Right ventricle myocardium inferior (tissue), 1 donor: ENCODE measurements around the gene SLC43A3. TPM values are rescaled to one million over a fixed set of nuclear protein-coding genes. Genes with fewer than 3 reads are reported as not detected.
"Not testable (repeated sequence)": the region's sequence is repeated elsewhere in the genome, so short reads cannot be mapped to it uniquely, and the experiment has no call there.

Source experiments
- ATAC-seq: fragments of 200-7000 bp; cut with Tn5 transposase; one replicate; pipeline ENCODE4 v1.9.1; 2020; ENCODE audit warnings: mild to moderate bottlenecking, moderate library complexity
- DNase-seq: peaks from one replicate; pipeline ENCODE4 v3.0.0; 2021; ENCODE audit errors: missing footprints
- intact Hi-C: fragments of 100-400 bp; cut with DNase I; formaldehyde crosslinking; loops from one replicate; pipeline ENCODE4 v1.11.0; 2022
- total RNA-seq: library from RNA; stranded (reverse); fragmentation: NEBNext Ultra II Directional; extraction: Animal tissue kit (Norgen Biotek cat#: 25700); gene quantifications from one replicate; pipeline ENCODE4 v1.2.1, GENCODE V29; 2021
- donor health status: DM: no; HTN: yes; CAD: no; lungs with severe emphysema.

The SLC43A3 gene
- total RNA-seq, 1 donor from 2014 or later: 22.4 TPM

DNA sequence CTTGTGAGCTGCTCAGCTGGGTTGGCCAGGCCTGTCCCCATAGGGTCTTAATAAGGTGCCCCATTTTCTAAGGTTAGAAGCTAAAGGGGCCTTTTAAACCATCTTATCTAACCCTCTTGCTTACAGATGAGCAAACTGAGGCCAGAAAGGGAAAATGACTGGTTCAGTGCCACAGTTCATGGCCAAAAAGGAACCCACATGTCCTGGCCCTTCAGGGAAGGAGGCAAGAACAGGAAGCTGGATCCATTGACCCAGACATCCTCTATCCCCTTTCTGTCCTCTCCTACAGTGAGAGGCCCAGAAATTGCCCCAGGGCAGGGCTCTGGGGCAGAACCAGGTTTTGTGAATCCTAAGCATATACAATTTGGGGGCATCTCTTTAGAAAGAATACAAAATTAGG is 56.0 kb downstream of the SLC43A3 start:
- ATAC-seq: no peak
- no peak for DNase-seq

DNA sequence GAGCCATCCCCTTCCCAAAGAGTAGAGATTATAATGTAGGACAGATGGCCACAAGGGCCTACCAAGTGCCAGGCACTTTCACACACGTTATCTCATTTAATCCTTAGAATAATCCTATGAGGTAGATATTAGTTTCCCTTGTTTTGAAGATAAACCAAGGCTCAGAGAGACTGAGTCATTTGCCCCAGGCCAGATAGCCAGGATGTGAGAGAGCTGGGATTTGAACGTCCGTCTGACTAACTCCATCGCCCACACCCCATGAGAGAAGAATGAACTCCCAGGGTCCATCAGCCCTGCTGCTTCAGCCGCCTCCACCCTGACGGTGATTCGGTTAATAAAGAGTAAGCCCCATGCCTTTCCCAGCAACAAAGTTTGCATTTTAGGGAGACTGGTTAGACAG is 56.7 kb downstream of the SLC43A3 start:
- intact Hi-C loops: no loop called here
- DNase-seq (no peak), ATAC-seq (no peak)

More for the DNA sequence above, 56.0 kb downstream of the SLC43A3 start:
- intact Hi-C loops: no loop called here

DNA sequence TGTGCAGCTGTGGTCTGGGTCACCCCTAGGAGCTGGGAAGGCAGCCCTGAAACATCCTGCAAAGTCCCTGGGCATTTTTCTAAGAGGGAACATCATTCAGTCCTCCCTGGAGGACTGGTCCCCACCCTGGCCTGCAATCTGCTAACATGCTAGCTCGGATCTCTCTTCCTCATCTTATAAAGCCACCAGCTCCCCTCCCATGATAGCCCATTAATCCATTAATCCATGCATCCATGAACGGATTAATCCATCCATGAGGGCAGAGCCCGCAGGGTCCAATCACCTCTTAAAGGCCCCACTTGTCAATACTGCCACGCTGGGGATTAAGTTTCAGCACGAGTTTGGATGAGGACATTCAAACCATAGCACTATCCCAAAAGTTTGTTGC is 58.1 kb downstream of the SLC43A3 start:
- ATAC-seq: no peak
- DNase-seq: no peak
- intact Hi-C loops: no loop called here

DNA sequence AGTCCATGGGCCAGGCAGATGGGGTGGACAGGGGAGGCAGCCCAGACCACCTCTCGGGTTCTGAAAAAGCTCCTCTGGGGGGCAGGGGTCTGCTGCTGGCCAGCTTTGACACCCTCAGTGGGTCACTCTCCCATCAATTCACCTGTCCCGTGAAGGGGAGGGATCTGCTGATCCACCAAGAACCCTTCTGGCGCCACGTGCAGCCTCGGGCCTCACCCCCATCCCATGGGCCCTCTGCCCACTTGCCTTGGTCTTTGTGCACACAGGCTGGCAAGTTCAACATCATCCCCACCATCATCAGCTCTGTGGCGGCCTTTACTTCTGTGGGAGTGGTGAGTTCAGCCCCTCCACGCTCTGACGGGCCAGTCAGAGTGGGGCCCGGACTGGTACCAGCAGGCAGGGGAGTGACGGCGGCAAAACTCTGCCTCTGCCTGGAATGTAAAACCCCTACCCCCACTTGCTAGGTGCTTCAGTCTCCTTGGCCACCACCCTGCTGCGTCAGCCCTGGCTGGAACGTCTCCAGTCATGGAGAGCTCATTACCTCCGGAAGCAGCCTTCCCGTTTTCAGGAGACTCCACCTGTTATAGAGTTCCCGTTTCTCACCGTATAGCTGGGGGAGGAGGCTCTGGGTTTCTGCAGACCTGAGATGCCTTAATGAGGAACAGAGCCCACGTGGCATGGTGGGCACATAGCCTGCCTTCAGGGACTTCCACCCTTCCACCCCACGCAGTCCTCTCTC is 58.6 kb downstream of the SLC43A3 start:
- no peak for DNase-seq
- intact Hi-C loops: no loop called here
- ATAC-seq: no peak

DNA sequence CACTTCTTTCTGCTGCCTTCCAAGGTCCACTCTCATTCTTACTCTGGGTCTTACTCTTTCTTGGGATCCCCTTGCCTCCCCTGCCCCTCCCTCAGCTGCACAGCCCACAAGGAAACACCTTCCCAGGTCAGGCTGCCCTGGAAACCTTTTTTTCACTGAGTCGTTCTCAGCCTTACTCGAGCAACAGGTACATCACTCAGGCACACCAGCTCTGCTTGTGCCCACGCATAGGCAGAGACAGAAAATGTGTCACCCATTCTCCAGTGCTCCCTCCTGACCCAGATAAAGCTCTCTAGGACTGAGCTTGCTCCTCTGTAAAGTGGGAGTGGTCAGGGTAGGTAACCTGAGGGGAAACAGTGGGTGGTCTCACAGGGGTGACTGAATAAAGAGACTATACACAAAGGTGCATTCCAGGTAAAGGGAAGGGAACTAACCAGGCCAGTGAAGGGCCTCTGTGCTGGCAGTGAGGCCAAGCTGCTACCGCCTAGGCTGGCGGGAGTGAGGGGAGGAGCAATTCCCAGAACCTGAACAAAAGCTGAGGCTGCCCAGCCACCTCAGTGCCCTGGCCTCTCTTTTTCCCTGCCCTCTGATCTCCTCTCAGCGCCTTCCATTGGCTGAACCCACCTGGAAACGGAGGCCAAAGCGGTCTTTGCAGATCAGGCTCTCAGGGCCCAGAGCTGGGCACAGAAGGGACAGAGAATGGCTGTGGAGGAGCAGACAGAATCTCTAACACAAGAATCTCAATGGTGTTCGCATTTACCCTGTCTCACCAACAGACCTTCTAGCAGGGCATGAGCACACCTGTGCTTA is 61.9 kb downstream of the SLC43A3 start:
- DNase-seq: no peak
- intact Hi-C loops: no loop called here
- ATAC-seq: no peak

DNA sequence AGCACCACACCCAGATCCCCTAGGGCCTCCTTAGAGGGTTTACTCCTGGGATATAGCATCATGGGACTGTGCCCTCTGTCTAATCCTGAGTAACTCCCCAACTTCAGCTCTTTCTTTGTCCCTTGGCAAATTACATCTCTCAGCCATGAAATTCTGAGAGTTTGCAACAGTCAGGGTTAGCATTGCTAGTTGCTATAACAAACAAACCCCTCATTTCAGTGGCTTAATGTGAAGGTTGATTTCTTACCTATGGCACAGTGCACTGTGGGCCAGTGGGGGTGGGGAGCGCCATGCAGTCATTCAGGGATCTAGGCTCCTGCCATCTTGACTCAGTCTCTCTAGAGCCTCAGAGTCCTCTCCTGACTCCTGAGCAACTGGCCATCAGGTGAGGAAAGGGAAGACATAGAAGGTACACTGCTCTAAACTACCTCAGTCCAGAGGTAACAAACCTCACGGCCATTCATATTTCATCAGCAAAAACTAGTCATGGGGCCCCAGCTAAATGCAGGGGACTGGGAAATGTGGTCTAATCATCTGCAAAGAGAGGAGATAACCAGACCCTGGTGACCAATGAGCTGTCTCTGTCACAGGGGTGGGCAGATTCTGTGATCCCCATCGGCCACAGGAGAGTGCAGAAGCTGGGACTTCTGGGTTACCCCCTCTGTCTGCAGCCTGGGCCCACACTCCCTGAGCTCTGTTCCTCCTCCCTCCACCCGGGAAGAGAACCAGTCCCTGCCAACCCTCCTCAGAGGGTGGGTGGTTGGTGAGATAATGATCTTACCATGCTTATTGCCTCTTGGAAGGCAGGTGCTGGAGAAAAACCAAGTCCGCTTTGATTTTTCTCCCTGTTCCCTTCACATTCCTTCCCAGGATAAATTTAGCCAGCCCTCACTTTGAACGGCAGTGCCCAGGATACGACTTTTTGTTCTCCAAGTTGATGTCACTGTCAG is 63.5 kb downstream of the SLC43A3 start:
- ATAC-seq: no peak
- no peak for DNase-seq
- intact Hi-C loops: no loop called here

DNA sequence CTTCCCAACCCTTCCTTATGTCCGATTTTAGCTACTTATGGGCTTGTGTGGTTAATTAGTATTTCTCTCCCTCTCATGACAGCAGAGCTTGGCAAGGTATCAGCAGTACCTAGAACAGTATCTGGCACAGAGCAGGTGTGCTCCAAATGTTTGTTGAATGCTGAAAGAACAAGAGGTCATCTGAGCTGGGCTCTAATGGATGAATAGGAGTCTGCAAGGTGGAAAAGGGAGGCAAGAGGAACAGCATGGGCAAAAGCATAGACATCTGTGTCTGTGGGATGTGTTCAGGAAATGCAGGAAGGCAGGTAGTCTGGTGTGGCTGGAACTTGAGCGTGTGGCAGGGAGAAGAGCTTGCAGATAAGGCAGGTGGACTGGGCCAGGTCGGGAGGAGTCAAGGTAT is 65.0 kb downstream of the SLC43A3 start:
- ATAC-seq: no peak
- no peak for DNase-seq
- intact Hi-C loops: no loop called here

DNA sequence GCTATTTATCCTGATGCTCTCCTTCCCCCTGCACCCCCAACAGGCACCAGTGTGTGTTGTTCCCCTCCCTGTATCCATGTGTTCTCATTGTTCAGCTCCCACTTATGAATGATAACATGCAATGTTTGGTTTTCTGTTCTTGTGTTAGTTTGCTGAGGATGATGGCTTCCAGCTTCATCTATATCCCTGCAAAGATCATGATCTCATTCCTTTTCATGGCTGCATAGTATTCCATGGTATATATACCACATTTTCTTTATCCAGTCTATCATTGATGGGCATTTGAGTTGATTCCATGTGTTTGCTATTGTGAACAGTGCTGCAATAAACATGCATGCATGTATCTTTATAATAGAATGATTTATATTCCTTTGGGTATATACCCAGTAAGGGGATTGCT is 65.5 kb downstream of the SLC43A3 start:
- ATAC-seq, DNase-seq, intact Hi-C loops: not testable (repeated sequence)

DNA sequence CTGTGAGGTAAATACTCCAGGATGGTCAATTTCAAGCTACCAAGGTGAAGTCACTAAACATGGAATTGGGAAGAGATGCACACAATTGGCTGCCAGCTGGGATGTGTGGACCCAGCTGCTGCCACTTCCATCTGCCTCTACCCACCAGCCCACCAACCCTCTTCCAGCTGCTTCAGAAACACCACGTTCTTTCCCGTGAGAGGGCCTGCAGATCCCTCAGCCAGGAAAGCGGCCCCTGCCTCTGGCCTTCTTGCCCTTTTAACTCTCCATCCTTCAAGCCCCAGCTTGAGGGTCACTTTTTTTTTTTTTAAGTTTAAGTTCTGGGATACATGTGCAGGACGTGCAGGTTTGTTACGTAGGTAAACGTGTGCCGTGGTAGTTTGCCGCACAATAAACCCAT is 65.9 kb downstream of the SLC43A3 start:
- ATAC-seq (no peak), DNase-seq (no peak)
- intact Hi-C loops: no loop called here

DNA sequence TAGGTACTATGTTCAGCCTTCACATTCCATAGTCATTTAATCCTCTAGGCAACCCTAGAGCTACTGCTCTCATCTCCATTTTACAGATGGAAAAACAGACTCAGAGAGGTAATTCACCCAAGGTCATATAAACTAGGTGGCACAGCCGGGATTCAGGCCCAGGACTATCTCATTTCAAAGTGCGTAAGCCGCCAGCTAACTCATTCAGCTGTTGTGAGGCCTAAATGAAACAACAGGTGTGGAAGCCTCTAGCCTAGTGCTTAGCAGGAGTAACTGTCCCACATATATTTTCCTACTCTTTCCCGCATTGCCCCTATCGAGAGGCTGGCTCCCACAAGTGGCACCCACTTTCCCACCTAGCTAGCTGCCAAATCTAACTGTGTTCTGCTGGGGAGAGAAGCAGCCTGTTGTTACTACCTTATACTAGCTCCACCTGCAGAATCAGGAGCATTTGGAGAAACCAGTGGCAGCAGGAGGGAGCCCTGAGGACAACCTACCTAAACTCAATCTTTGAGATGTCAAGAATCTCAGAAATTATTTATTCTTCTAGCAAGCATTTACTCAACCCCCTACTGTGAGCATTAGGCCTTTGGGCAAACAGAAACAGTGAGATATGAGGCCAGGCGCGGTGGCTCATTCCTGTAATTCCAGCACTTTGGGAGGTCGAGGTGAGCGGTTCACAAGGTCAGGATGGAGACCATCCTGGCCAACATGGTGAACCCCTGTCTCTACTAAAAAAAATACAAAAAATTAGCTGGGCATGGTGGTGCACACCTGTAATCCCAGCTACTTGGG is 66.8 kb downstream of the SLC43A3 start:
- intact Hi-C loops: loop anchor here (10.0 kb wide), 1 partner anchor 515 kb away; no protein-coding TSS in a partner anchor
- DNase-seq: no peak
- no peak for ATAC-seq

DNA sequence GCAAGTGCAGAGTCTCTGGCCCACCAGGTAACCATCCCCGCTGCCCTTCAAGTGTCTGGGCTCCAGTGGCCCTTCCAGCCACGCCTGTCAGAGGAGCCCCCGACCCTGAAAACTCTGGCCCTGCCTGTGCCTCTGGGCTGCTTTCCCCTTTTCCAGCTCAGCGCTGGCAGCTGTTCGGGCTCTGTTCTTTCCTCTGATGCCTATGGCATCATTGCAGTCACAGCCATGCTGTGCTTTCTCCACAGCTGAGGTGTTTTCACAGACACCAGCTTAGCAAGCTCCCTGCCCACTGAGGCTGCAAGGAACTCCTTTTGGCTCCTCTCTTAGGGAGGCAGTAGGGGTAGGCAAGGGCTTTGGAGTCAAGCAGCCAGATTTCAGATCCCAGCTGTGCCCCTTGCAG is 67.5 kb downstream of the SLC43A3 start:
- DNase-seq: no peak
- intact Hi-C loops: loop anchor here (10.0 kb wide), 1 partner anchor 515 kb away; no protein-coding TSS in a partner anchor
- no peak for ATAC-seq

DNA sequence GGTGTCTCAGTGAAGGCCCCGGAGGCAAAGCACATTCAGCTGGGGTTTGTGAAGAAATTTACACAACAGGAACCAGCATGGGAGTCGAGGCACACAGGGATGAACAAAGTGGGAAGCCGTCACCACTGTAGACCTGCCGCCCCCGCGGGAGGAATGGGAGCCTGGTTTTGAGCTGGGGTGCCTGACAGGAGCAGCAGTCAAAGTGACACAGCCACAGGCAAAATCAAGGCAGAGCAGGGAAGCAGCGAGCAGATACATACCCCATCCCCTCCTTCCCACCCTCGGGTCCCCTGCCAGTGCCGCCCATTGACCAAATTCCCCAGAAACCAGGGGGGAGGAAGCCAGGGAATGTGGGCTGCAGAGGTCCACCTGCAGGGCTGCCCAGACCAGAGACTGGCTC is 67.9 kb downstream of the SLC43A3 start:
- DNase-seq: no peak
- no peak for ATAC-seq
- intact Hi-C loops: loop anchor here (10.0 kb wide), 1 partner anchor 514 kb away; no protein-coding TSS in a partner anchor

DNA sequence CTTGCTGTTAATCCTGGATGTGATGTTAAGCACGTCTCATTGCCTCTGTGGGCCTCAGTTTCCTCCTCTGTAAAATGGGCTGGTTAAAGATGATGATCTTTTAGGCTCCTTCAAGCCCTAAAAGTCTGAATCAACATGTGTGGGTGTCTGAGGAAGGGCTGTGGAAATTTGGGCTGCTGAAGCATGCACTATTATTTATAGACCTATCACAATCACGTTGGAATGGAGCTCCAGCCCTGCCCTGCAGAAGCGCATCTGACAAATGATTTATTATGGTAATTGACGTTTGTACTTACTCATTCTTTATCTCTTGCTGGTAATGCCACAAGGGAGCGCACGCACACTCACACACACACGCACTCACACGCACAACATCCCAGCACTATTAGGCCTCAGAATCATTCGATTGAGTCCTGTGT is 68.4 kb downstream of the SLC43A3 start:
- no peak for DNase-seq
- intact Hi-C loops: loop anchor here (10.0 kb wide), 1 partner anchor 514 kb away; no protein-coding TSS in a partner anchor
- ATAC-seq: no peak

DNA sequence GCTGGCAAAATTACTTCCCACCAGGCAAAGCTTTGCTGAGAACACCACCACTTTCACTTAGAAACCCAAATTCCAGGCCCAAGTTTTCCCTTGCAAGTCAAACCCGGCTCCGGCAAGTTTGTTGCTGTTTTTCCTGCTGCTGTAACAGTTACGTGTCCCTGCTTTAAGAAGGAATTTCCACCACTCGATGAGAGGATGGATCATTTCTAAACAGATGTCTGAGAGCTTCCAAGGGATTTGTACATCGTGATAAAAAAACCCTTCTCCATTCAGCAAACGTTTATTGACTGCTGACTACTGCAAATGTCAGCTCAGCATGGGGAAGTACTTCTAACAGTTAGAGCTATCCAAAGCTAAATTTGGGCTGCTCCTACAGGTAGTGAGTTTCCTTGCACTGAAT is 69.1 kb downstream of the SLC43A3 start:
- ATAC-seq (no peak), DNase-seq (no peak)
- intact Hi-C loops: loop anchor here (10.0 kb wide), 1 partner anchor 513 kb away; no protein-coding TSS in a partner anchor

DNA sequence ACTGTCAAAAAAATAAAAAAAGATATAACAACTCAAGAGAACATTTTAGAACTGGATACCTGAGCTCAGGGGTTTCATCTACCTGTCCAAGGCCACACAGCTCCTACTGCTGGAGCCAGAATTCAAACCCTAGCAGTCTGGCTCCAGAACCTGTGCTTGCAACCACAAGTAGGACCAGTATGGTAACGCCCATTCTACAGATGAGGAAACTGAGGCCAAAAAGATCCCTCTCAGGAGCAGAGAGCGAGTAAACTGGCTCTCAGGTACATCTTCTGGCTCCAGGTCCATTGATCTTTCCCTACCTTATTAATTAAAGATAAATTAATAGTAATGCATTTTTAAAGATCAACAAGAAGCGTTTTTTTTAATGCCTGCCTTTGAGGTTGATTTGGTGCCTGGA is 69.6 kb downstream of the SLC43A3 start:
- DNase-seq (no peak), ATAC-seq (no peak)
- intact Hi-C loops: loop anchor here (10.0 kb wide), 1 partner anchor 513 kb away; no protein-coding TSS in a partner anchor
